ENCODE data around the gene HPDL.

GRCh38 chr1:45348020-45348419 is 21.3 kb downstream of the HPDL start:
- TF ChIP-seq POLR2A (IDR thresholded peaks at IDR 0.05) (no peak), CTCF (IDR thresholded peaks at IDR 0.05) (no peak), POLR2AphosphoS5 (IDR thresholded peaks at IDR 0.05) (no peak)

Data from prostate gland (tissue), 2 donors.